IMR-90 (cell line): ENCODE measurements around the gene BAZ1A. TPM values are rescaled to one million over a fixed set of nuclear protein-coding genes. Genes with fewer than 3 reads are reported as not detected.
"Not testable (repeated sequence)": the region's sequence is repeated elsewhere in the genome, so short reads cannot be mapped to it uniquely, and the experiment has no call there.

Experiments used
- ATAC-seq: fragments of 200-7000 bp; cut with Tn5 transposase; 2 replicates; pipeline ENCODE4 v1.9.1; 2020; ENCODE audit warnings: low read depth, mild to moderate bottlenecking, moderate library complexity
- BruUV-seq: library from RNA; stranded (reverse); fragments of 400-500 nt; replicated peaks from 2 replicates; lab custom pipeline; 2021; lab: Mats Ljungman, UMichigan
- CTCF ChIA-PET: fragments of 300-600 bp; formaldehyde crosslinking; extraction: SDS; loops from one replicate; lab custom pipeline; 2021; ENCODE audit warnings: antibody characterized with exemption; lab: Yijun Ruan, JAX
- POLR2A ChIA-PET: fragments of 300-600 bp; sonication (Branson Sonifier 250); formaldehyde crosslinking; loops from one replicate; lab custom pipeline; 2022; ENCODE audit warnings: antibody characterized with exemption; ENCODE audit not compliant: unreplicated experiment; lab: Charles Lee
- DNase-seq: peaks from one replicate; pipeline ENCODE4 v3.0.0; 2013
- H2AFZ ChIP-seq: replicated peaks from 2 replicates; pipeline ENCODE3; 2013; ENCODE audit warnings: low read length, mild to moderate bottlenecking; ENCODE audit not compliant: poor library complexity
- H2AK5ac ChIP-seq: 2 replicates; pipeline ENCODE4 v1.6.1; 2013; ENCODE audit warnings: low read depth, low read length, inconsistent platforms
- H2AK9ac ChIP-seq: replicated peaks from 2 replicates; pipeline ENCODE3; 2013; ENCODE audit warnings: mild to moderate bottlenecking, low read depth, low read length, moderate library complexity; ENCODE audit not compliant: poor library complexity
- H2BK120ac ChIP-seq: 2 replicates; pipeline ENCODE4 v1.6.1; 2013; ENCODE audit warnings: low read depth, low read length, inconsistent platforms
- H2BK15ac ChIP-seq: 3 replicates; pipeline ENCODE4 v1.6.1; 2013; ENCODE audit warnings: low read depth, low read length, inconsistent platforms
- H2BK20ac ChIP-seq: 2 replicates; pipeline ENCODE4 v1.6.1; 2013; ENCODE audit warnings: low read depth, mild to moderate bottlenecking, inconsistent platforms, low read length, moderate library complexity
- H2BK5ac ChIP-seq: 2 replicates; pipeline ENCODE4 v1.6.1; 2013; ENCODE audit warnings: mild to moderate bottlenecking, low read depth, low read length, inconsistent platforms; ENCODE audit not compliant: poor library complexity, severe bottlenecking
- H3K14ac ChIP-seq: replicated peaks from 2 replicates; pipeline ENCODE4 v1.6.1; 2013; ENCODE audit warnings: low read depth, low read length, inconsistent platforms
- H3K18ac ChIP-seq: 2 replicates; pipeline ENCODE4 v1.6.1; 2013; ENCODE audit warnings: low read depth, low read length, control low read depth
- H3K23ac ChIP-seq: 2 replicates; pipeline ENCODE4 v1.6.1; 2013; ENCODE audit warnings: low read depth, low read length, inconsistent platforms
- H3K27ac ChIP-seq: 2 replicates; pipeline ENCODE4 v1.5.1; 2013; ENCODE audit warnings: mild to moderate bottlenecking, control low read depth, low read length; ENCODE audit not compliant: insufficient read depth
- H3K27me3 ChIP-seq: 2 replicates; pipeline ENCODE4 v1.6.1; 2013; ENCODE audit warnings: low read length; ENCODE audit not compliant: control insufficient read depth, insufficient read depth
- H3K36me3 ChIP-seq: 2 replicates; pipeline ENCODE4 v1.6.1; 2013; ENCODE audit warnings: low read length, mixed read lengths; ENCODE audit not compliant: control insufficient read depth, insufficient read depth
- H3K4ac ChIP-seq: 2 replicates; pipeline ENCODE4 v1.6.1; 2013; ENCODE audit warnings: low read depth, low read length, inconsistent platforms
- H3K4me1 ChIP-seq: 2 replicates; pipeline ENCODE4 v1.6.1; 2013; ENCODE audit warnings: low read length, mixed read lengths; ENCODE audit not compliant: control insufficient read depth, insufficient read depth
- H3K4me2 ChIP-seq: 2 replicates; pipeline ENCODE4 v1.6.1; 2013; ENCODE audit warnings: low read depth, mild to moderate bottlenecking, control low read depth, low read length, moderate library complexity
- H3K4me3 ChIP-seq: 2 replicates; pipeline ENCODE4 v1.5.1; 2013; ENCODE audit warnings: low read depth, mild to moderate bottlenecking, control low read depth, low read length, moderate library complexity; ENCODE audit not compliant: insufficient read depth
- H3K56ac ChIP-seq: 2 replicates; pipeline ENCODE4 v1.6.1; 2013; ENCODE audit warnings: low read length, inconsistent platforms; ENCODE audit not compliant: insufficient read depth; ENCODE audit errors: extremely low read depth
- H3K79me1 ChIP-seq, 2 experiments: 2 replicates each; pipeline ENCODE4 v1.6.1; 2013; ENCODE audit warnings: low read length in 2 of 2, inconsistent platforms in 1 of 2, low read depth in 1 of 2
- H3K9ac ChIP-seq: 2 replicates; pipeline ENCODE4 v1.6.1; 2013; ENCODE audit warnings: low read depth, low read length, control low read depth
- H3K9me1 ChIP-seq: 2 replicates; pipeline ENCODE4 v1.6.1; 2013; ENCODE audit warnings: low read length, inconsistent platforms; ENCODE audit not compliant: insufficient read depth
- H3K9me3 ChIP-seq: 2 replicates; pipeline ENCODE4 v1.6.1; 2013; ENCODE audit warnings: low read length; ENCODE audit not compliant: control insufficient read depth, insufficient read depth
- H4K20me1 ChIP-seq: 2 replicates; pipeline ENCODE4 v1.6.1; 2013; ENCODE audit warnings: low read length, inconsistent platforms; ENCODE audit not compliant: insufficient read depth
- H4K5ac ChIP-seq: 2 replicates; pipeline ENCODE4 v1.6.1; 2013; ENCODE audit warnings: mild to moderate bottlenecking, low read depth, low read length, control low read depth
- H4K8ac ChIP-seq, 2 experiments: 2 replicates each; pipeline ENCODE4 v1.6.1; 2013; ENCODE audit warnings: low read depth in 2 of 2, low read length in 2 of 2, control low read depth in 1 of 2, inconsistent platforms in 1 of 2
- H4K91ac ChIP-seq: 2 replicates; pipeline ENCODE4 v1.6.1; 2013; ENCODE audit warnings: low read depth, low read length, inconsistent platforms; ENCODE audit not compliant: insufficient read depth
- CHD1 ChIP-seq: IDR thresholded peaks from 2 replicates; pipeline ENCODE4 v1.6.1; 2012; ENCODE audit warnings: low read depth, low read length, improper control_type of control experiment
- MAFK ChIP-seq: IDR thresholded peaks from 2 replicates; pipeline ENCODE4 v1.6.1; 2012; ENCODE audit warnings: low read depth, low read length, improper control_type of control experiment
- WGBS, 2 experiments: methylation state at CpG; one replicate each; pipeline versions ENCODE4 v1.1.5 to v1.1.7; 2013; ENCODE audit warnings: missing lambda C conversion rate in 2 of 2; ENCODE audit not compliant: insufficient read length in 1 of 2; ENCODE audit errors: extremely low coverage in 2 of 2; 5-methylcytosine and 5-hydroxymethylcytosine counted together
- dilution Hi-C: fragments of 300-500 bp; cut with HindIII; formaldehyde crosslinking; loops from one replicate; pipeline ENCODE4 v1.14.3; 2018; ENCODE audit warnings: low sequenced_read_pairs; ENCODE audit not compliant: unreplicated experiment
- in situ Hi-C: fragments of 300-500 bp; cut with MboI; formaldehyde crosslinking; loops from 3 replicates; pipeline ENCODE4 v1.14.3; 2019; ENCODE audit warnings: low sequenced_read_pairs, inconsistent platforms, mixed read lengths
- intact Hi-C: fragments of 100-400 bp; cut with micrococcal nuclease; formaldehyde crosslinking; loops from 2 replicates; pipeline ENCODE4 v1.10.0; 2022
- polyA plus RNA-seq, 3 experiments: library from polyadenylated mRNA; depleted of rRNA; stranded (reverse); fragments of >200 nt; gene quantifications; 2 replicates each; pipeline ENCODE4 v1.2.3, GENCODE V29; 2012; ENCODE audit warnings: low replicate concordance in 1 of 3
- total RNA-seq: library from RNA; depleted of rRNA; stranded (reverse); fragments of >200 nt; gene quantifications from 2 replicates; pipeline ENCODE4 v1.2.3, GENCODE V29; 2012

Gene BAZ1A
- total and polyA plus RNA-seq, 2 of the 4 experiments (the other 2 are of a cell fraction) = 15.3 to 23.8 TPM

- CTCF ChIA-PET = no interaction called here
These were observed 133.3 kb downstream of the BAZ1A start for GRCh38 chr14:34741840-34742239.

GRCh38 chr14:34740139-34740538 lies 135.0 kb downstream of the BAZ1A start:
- H2AK5ac ChIP-seq, H3K9me3 ChIP-seq, H3K27me3 ChIP-seq, H3K4ac ChIP-seq, H2AFZ ChIP-seq, H3K4me3 ChIP-seq, H3K9me1 ChIP-seq, BruUV-seq, POLR2A ChIA-PET, H4K20me1 ChIP-seq, H2BK20ac ChIP-seq, H3K79me1 ChIP-seq, H3K4me2 ChIP-seq, in situ Hi-C loops, H3K9ac ChIP-seq, H2BK15ac ChIP-seq, H2BK5ac ChIP-seq, CTCF ChIA-PET, H3K36me3 ChIP-seq, H4K91ac ChIP-seq, H4K5ac ChIP-seq, H3K27ac ChIP-seq, ATAC-seq, H3K56ac ChIP-seq, H2BK120ac ChIP-seq, H3K14ac ChIP-seq, H4K8ac ChIP-seq, H3K23ac ChIP-seq, intact Hi-C loops, H3K18ac ChIP-seq, H2AK9ac ChIP-seq, dilution Hi-C loops, H3K4me1 ChIP-seq: not testable (repeated sequence)
- no CpG with 5 or more reads among the region's 6 CpGs for WGBS, 2 experiments
- peak; percentile 74 for DNase-seq

More at GRCh38 chr14:34741840-34742239, 133.3 kb downstream of the BAZ1A start:
- no peak overlapping the region for H3K14ac ChIP-seq
- BruUV-seq = no TSS peak
- H3K36me3 ChIP-seq = no peaks in the 10 kb centered on the region
- H3K79me1 ChIP-seq = no peaks in the 10 kb centered on the region
- no peak overlapping the region for H3K27ac ChIP-seq
- no peak overlapping the region for H2BK5ac ChIP-seq
- no peak overlapping the region for H2AFZ ChIP-seq
- POLR2A ChIA-PET = no interaction called here
- no peaks in the 10 kb centered on the region for H4K20me1 ChIP-seq
- H3K4ac ChIP-seq = no peak overlapping the region
- H3K9me1 ChIP-seq = no peaks in the 10 kb centered on the region
- dilution Hi-C loops = no loop called here
- no peak overlapping the region for H3K56ac ChIP-seq
- in situ Hi-C loops = no loop called here
- H3K9me3 ChIP-seq = no peaks in the 10 kb centered on the region
- H2BK20ac ChIP-seq = no peak overlapping the region
- H3K9ac ChIP-seq = no peak overlapping the region
- H3K4me2 ChIP-seq = no peak overlapping the region
- ATAC-seq (no peak), DNase-seq (no peak)
- no peaks in the 10 kb centered on the region for H3K4me1 ChIP-seq
- TF ChIP-seq CHD1 (no peak), MAFK (peak; percentile 90)
- H3K23ac ChIP-seq = no peak overlapping the region
- H3K18ac ChIP-seq = no peak overlapping the region
- intact Hi-C loops = no loop called here
- H4K91ac ChIP-seq = no peak overlapping the region
- WGBS, 2 experiments = no CpG with 5 or more reads among the region's 1 CpG
- H2AK5ac ChIP-seq = no peak overlapping the region
- H3K27me3 ChIP-seq = no peaks in the 10 kb centered on the region
- no peak overlapping the region for H4K8ac ChIP-seq
- no peak overlapping the region for H4K5ac ChIP-seq
- no peak overlapping the region for H3K4me3 ChIP-seq
- no peak overlapping the region for H2BK15ac ChIP-seq
- H2BK120ac ChIP-seq = no peak overlapping the region
- no peak overlapping the region for H2AK9ac ChIP-seq
